Choroid plexus epithelial cell (primary cell): ENCODE data around the gene TMC5.

Experiments used
- DNase-seq: peaks from one replicate; pipeline ENCODE4 v3.0.0-alpha.2; 2010; ENCODE audit warnings: low read depth
- H3K4me3 ChIP-seq: 2 replicates; pipeline ENCODE4 v1.5.1; 2011; ENCODE audit warnings: low read depth, mild to moderate bottlenecking, control low read depth, low read length, moderate library complexity
- CTCF ChIP-seq: conservative IDR thresholded peaks from 2 replicates; pipeline ENCODE4 v1.5.1; 2011; ENCODE audit warnings: low read depth, mild to moderate bottlenecking, control low read depth, inconsistent platforms, low read length, moderate library complexity

Gene TMC5

GRCh38 chr16:19424478-19424877 is 6.8 kb downstream of the TMC5 start:
- H3K4me3 ChIP-seq = no peak overlapping the region
- DNase-seq = no peak
- TF ChIP-seq CTCF = no peak

GRCh38 chr16:19430345-19430744 is 12.7 kb downstream of the TMC5 start:
- DNase-seq = no peak
- TF ChIP-seq CTCF = no peak
- no peak overlapping the region for H3K4me3 ChIP-seq

- H3K4me3 ChIP-seq = no peak overlapping the region
- no peak for DNase-seq
- TF ChIP-seq CTCF = no peak
These were observed 14.1 kb downstream of the TMC5 start for GRCh38 chr16:19431636-19432340.

- TF ChIP-seq CTCF = no peak
- H3K4me3 ChIP-seq = no peak overlapping the region
- DNase-seq = no peak
These were observed 14.7 kb downstream of the TMC5 start for GRCh38 chr16:19432429-19432828.

- no peak for DNase-seq
- no peak overlapping the region for H3K4me3 ChIP-seq
- no peak for TF ChIP-seq CTCF
These were observed 16.9 kb downstream of the TMC5 start for GRCh38 chr16:19434584-19434983.

- H3K4me3 ChIP-seq = no peak overlapping the region
- DNase-seq = no peak
These were observed 18.9 kb downstream of the TMC5 start for GRCh38 chr16:19436540-19436939.

More at GRCh38 chr16:19436540-19436939, 18.9 kb downstream of the TMC5 start:
- no peak for TF ChIP-seq CTCF
